Tibial artery (tissue), 4 donors: Measurements from ENCODE around the gene SPTAN1.
A peak's percentile ranks its signal among the peaks of the same experiment; 100 is the strongest.

Experiments used
- DNase-seq, 2 donors: peaks; one replicate each; pipeline ENCODE4 v3.0.0-alpha.2; 2019
- H3K27ac ChIP-seq, 2 donors: fragments of 200-600 bp; sonication (generic) in 1 of 2; 1 replicate in 1 of 2; 2 replicates in 1 of 2; pipeline ENCODE4 v1.5.1; 2018 to 2019; ENCODE audit warnings: mild to moderate bottlenecking in 1 of 2
- H3K27me3 ChIP-seq, 2 donors: fragments of 200-600 bp; sonication (generic) in 1 of 2; one replicate each; pipeline versions ENCODE4 v1.5.1 to v1.6.0; 2016 to 2019
- H3K36me3 ChIP-seq, 3 donors: fragments of 200-600 bp; sonication (generic) in 2 of 3; one replicate each; pipeline ENCODE4 v1.5.1; 2016 to 2019; ENCODE audit warnings: mild to moderate bottlenecking in 2 of 3
- H3K4me1 ChIP-seq, 4 donors: fragments of 200-600 bp; sonication (generic) in 2 of 4; 1 replicate in 3 of 4; 2 replicates in 1 of 4; pipeline ENCODE4 v1.5.1; 2016 to 2019
- H3K4me3 ChIP-seq, 2 donors: fragments of 200-600 bp; sonication (generic) in 1 of 2; 1 replicate in 1 of 2; 2 replicates in 1 of 2; pipeline ENCODE4 v1.5.1; 2018 to 2019; ENCODE audit warnings: mild to moderate bottlenecking in 2 of 2
- H3K9me3 ChIP-seq, 3 donors: fragments of 200-600 bp; sonication (generic) in 1 of 3; one replicate each; pipeline ENCODE4 v1.5.1; 2016 to 2019
- CTCF ChIP-seq, 2 experiments: fragments of 200-600 bp in 1 of 2; fragments of 450-650 bp in 1 of 2; IDR thresholded peaks; one replicate each; pipeline ENCODE4 v1.5.1; 2017 to 2019; ENCODE audit warnings: antibody characterized with exemption in 2 of 2, mild to moderate bottlenecking in 1 of 2, moderate library complexity in 1 of 2
- intact Hi-C: fragments of 100-400 bp; cut with DNase I; formaldehyde crosslinking; loops from one replicate; pipeline ENCODE4 v1.15.0; 2023; ENCODE audit warnings: low total_unique reads

Gene SPTAN1

GRCh38 chr9:128554155-128554862, 1.9 kb downstream of the SPTAN1 start:
- intact Hi-C loops, result loop anchor here (10.0 kb wide), 1 partner anchor 100 kb away; the partner anchor contains the start of gene ODF2
- peak; percentile 66 to 70 for DNase-seq

GRCh38 chr9:128555180-128555721, 2.9 kb downstream of the SPTAN1 start:
- Histone ChIP-seq H3K9me3 (no peaks in the 10 kb centered on the region), H3K27ac (peak overlapping the region; percentile 96 to 97), H3K4me3 (peak overlapping the region; percentile 89 to 95), H3K4me1 (peaks cover 0 to 81% (median 62%) of the 10 kb centered on the region in 4 donors), H3K36me3 (no peaks in the 10 kb centered on the region), H3K27me3 (no peaks in the 10 kb centered on the region)
- no peak for TF ChIP-seq CTCF (IDR thresholded peaks at IDR 0.05)
- intact Hi-C loops, result loop anchor here (10.0 kb wide), 1 partner anchor 100 kb away; the partner anchor contains the start of gene ODF2
- no peak for DNase-seq

More at GRCh38 chr9:128554155-128554862, 1.9 kb downstream of the SPTAN1 start:
- Histone ChIP-seq H3K9me3 (no peaks in the 10 kb centered on the region), H3K4me3 (peak overlapping the region; percentile 89 to 95), H3K4me1 (peaks cover 0 to 81% (median 59%) of the 10 kb centered on the region in 4 donors), H3K27ac (peak overlapping the region; percentile 96 to 97), H3K36me3 (no peaks in the 10 kb centered on the region), H3K27me3 (no peaks in the 10 kb centered on the region)
- TF ChIP-seq CTCF (IDR thresholded peaks at IDR 0.05), result no peak

- Histone ChIP-seq H3K27me3 (no peaks in the 10 kb centered on the region), H3K27ac (no peak overlapping the region), H3K4me3 (no peak overlapping the region), H3K9me3 (no peaks in the 10 kb centered on the region), H3K4me1 (peaks cover 0 to 71% (median 54%) of the 10 kb centered on the region in 4 donors), H3K36me3 (no peaks in the 10 kb centered on the region)
- no peak for DNase-seq
- no peak for TF ChIP-seq CTCF (IDR thresholded peaks at IDR 0.05)
- intact Hi-C loops, result loop anchor here (10.0 kb wide), 1 partner anchor 101 kb away; the partner anchor contains the start of gene ODF2
Measured at GRCh38 chr9:128556276-128556675, 3.9 kb downstream of the SPTAN1 start.

- Histone ChIP-seq H3K27me3 (no peaks in the 10 kb centered on the region), H3K4me3 (no peak overlapping the region), H3K36me3 (peaks cover 0 to 2% (median 0%) of the 10 kb centered on the region in 3 donors), H3K27ac (no peak overlapping the region), H3K4me1 (peaks cover 0 to 64% (median 52%) of the 10 kb centered on the region in 4 donors), H3K9me3 (no peaks in the 10 kb centered on the region)
- no peak for TF ChIP-seq CTCF (IDR thresholded peaks at IDR 0.05)
- intact Hi-C loops, result loop anchor here (10.0 kb wide), 1 partner anchor 102 kb away; the partner anchor contains the start of gene ODF2
- no peak for DNase-seq
Measured at GRCh38 chr9:128556926-128557634, 4.7 kb downstream of the SPTAN1 start.

GRCh38 chr9:128558431-128559310, 6.3 kb downstream of the SPTAN1 start:
- H3K27ac ChIP-seq, result peak overlapping the region; percentile 55 to 69
- TF ChIP-seq CTCF (IDR thresholded peaks at IDR 0.05), result no peak
- H3K9me3 ChIP-seq, result no peaks in the 10 kb centered on the region
- intact Hi-C loops, result loop anchor here (10.0 kb wide), 1 partner anchor 104 kb away; the partner anchor contains the start of gene ODF2
- no peaks in the 10 kb centered on the region for H3K27me3 ChIP-seq
- DNase-seq, result peak; percentile 83 to 94
- H3K4me1 ChIP-seq, result peaks cover 0 to 65% (median 52%) of the 10 kb centered on the region in 4 donors
- H3K36me3 ChIP-seq, result peaks cover 0 to 5% (median 0%) of the 10 kb centered on the region in 3 donors
- H3K4me3 ChIP-seq, result peak overlapping the region in 1 of 2 donors; percentile 25
